Epithelial cell of proximal tubule (primary cell): Measurements from ENCODE around the gene PRM2. TPM values are rescaled to one million over a fixed set of nuclear protein-coding genes. Genes with fewer than 3 reads are reported as not detected.
"Not testable (repeated sequence)": the region's sequence is repeated elsewhere in the genome, so short reads cannot be mapped to it uniquely, and the experiment has no call there.

Source experiments
- DNase-seq: peaks from one replicate; pipeline ENCODE4 v3.0.0-alpha.2; 2011; ENCODE audit warnings: low read depth
- H3K4me3 ChIP-seq: 2 replicates; pipeline ENCODE4 v1.5.1; 2011; ENCODE audit warnings: low read depth, mild to moderate bottlenecking, low read length
- CTCF ChIP-seq: conservative IDR thresholded peaks from 2 replicates; pipeline ENCODE4 v1.5.1; 2012; ENCODE audit warnings: low read depth, mild to moderate bottlenecking, low read length
- total RNA-seq: library from RNA; depleted of rRNA; stranded (reverse); fragments of >200 nt; gene quantifications from 2 replicates; pipeline ENCODE4 v1.2.3, GENCODE V29; 2015

PRM2 gene
- total RNA-seq, 1 donor from 2014 or later: not detected

- H3K4me3 ChIP-seq: no peak overlapping the region
- TF ChIP-seq CTCF: no peak
- no peak for DNase-seq
Measured at GRCh38 chr16:11299865-11300559, 23.7 kb upstream of the PRM2 start.

- not testable (repeated sequence) for H3K4me3 ChIP-seq, DNase-seq
Measured at GRCh38 chr16:11298950-11299547, 22.8 kb upstream of the PRM2 start.

GRCh38 chr16:11298143-11298900 is 22.0 kb upstream of the PRM2 start:
- DNase-seq: no peak
- TF ChIP-seq CTCF: no peak

GRCh38 chr16:11297492-11298142 is 21.3 kb upstream of the PRM2 start:
- peak; percentile 27 for TF ChIP-seq CTCF
- no peak for DNase-seq
- peak overlapping the region; percentile 29 for H3K4me3 ChIP-seq

More at GRCh38 chr16:11298143-11298900, 22.0 kb upstream of the PRM2 start:
- H3K4me3 ChIP-seq: no peak overlapping the region

GRCh38 chr16:11296706-11297491 is 20.6 kb upstream of the PRM2 start:
- DNase-seq: no peak
- peak overlapping the region; percentile 29 for H3K4me3 ChIP-seq
- no peak for TF ChIP-seq CTCF

GRCh38 chr16:11296351-11296705 is 20.0 kb upstream of the PRM2 start:
- TF ChIP-seq CTCF: no peak
- no peak overlapping the region for H3K4me3 ChIP-seq
- DNase-seq: no peak
